Retinal pigment epithelial cell (primary cell): ENCODE measurements around the gene ASB12.
"Not testable (repeated sequence)": the region's sequence is repeated elsewhere in the genome, so short reads cannot be mapped to it uniquely, and the experiment has no call there.

Experiments
- DNase-seq: peaks from one replicate; pipeline ENCODE4 v3.0.0-alpha.2; 2010; ENCODE audit warnings: low read depth
- H3K4me3 ChIP-seq: 2 replicates; pipeline ENCODE4 v1.5.1; 2011; ENCODE audit warnings: mild to moderate bottlenecking, low read length, control low read depth, moderate library complexity
- CTCF ChIP-seq: conservative IDR thresholded peaks from 2 replicates; pipeline ENCODE4 v1.5.1; 2011; ENCODE audit warnings: low read depth, low read length, control low read depth, inconsistent platforms

ASB12 gene

GRCh38 chrX:64230123-64230970 lies at the start of gene ASB12:
Gene ASB12 (minus strand): TSS chrX:64230607. CDS start chrX:64225650, 4,957 bp downstream.
- DNase-seq: no peak
- H3K4me3 ChIP-seq: no peak within 1 kb of the TSS
- no peak for TF ChIP-seq CTCF

- DNase-seq: no peak
- H3K4me3 ChIP-seq: no peak overlapping the region
- TF ChIP-seq CTCF: no peak
Measured at GRCh38 chrX:64265265-64265664, 34.9 kb upstream of the ASB12 start.

GRCh38 chrX:64229154-64229553 lies 1.3 kb downstream of the ASB12 start:
- DNase-seq: no peak
- TF ChIP-seq CTCF: no peak
- no peak overlapping the region for H3K4me3 ChIP-seq

- TF ChIP-seq CTCF: no peak
- no peak overlapping the region for H3K4me3 ChIP-seq
- no peak for DNase-seq
Measured at GRCh38 chrX:64218023-64218422, 12.4 kb downstream of the ASB12 start.

GRCh38 chrX:64213989-64214388 lies 16.4 kb downstream of the ASB12 start:
- not testable (repeated sequence) for DNase-seq, H3K4me3 ChIP-seq

- DNase-seq: no peak
- H3K4me3 ChIP-seq: peak overlapping the region; percentile 56
- TF ChIP-seq CTCF: no peak
Measured at GRCh38 chrX:64206556-64207162, 23.7 kb downstream of the ASB12 start.

- TF ChIP-seq CTCF: peak; percentile 1
- H3K4me3 ChIP-seq: peak overlapping the region; percentile 56
- peak; percentile 48 for DNase-seq
Measured at GRCh38 chrX:64205735-64206501, 24.5 kb downstream of the ASB12 start.
